ENCODE data around the gene PLEKHA6.

DNA sequence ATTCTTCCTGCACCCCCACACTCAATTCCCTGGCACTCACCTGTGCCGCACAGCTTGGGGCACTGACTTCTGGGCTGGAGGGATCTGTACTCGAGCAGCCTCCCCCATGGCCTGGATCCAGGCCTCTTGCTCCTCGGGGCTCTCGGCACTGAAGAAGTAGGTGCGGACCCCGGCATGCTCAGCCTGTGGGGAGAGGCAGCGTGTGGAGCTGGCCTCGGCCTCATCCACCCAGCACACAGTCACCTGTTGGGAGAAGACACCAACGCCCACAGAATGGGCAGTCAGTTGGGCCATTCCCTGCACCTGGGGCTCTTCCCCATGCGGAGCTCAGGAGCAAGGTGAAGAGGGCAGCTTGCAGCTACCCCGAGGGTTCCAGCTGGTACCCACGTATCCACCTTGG, 98.5 kb downstream of the PLEKHA6 start:
- TF ChIP-seq POLR2A (IDR thresholded peaks at IDR 0.05; ENCODE audit: low read length): no peak
- TF ChIP-seq GATA1 (IDR thresholded peaks at IDR 0.05; ENCODE audit: low read depth, low read length): no peak

Data from erythroblast (primary cell).